ENCODE measurements around the gene GNG12.

GRCh38 chr1:67793562-67793961 is 39.7 kb downstream of the GNG12 start:
- no peak for TF ChIP-seq POLR2A (IDR thresholded peaks at IDR 0.05)
- TF ChIP-seq CTCF (IDR thresholded peaks at IDR 0.05), result no peak
- TF ChIP-seq EP300 (IDR thresholded peaks at IDR 0.05), result no peak

Data from upper lobe of left lung (tissue), 4 donors.